ENCODE data around the gene SCTR.

SCTR gene

DNA sequence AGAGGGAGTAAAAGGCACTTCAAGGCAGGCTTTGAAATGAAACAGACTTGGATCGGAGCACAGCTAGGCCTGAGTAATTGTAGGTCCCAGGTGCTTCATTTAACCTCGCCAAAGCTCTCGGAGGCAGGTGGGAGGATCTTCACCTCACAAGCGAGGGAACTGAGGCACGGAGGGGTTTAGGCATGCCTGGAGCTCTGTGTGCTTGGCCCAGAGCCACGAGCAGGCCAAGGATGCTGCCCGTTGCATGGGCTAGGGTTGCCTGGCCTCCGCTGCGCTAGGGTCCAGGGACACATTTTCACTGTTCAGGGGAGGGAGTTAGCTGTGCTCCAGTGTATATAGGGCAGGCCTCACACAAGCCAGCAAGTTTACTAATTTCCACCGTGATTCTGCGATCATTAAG, 81.4 kb downstream of the SCTR start:
- DNase-seq (ENCODE audit: low spot score): no peak

DNA sequence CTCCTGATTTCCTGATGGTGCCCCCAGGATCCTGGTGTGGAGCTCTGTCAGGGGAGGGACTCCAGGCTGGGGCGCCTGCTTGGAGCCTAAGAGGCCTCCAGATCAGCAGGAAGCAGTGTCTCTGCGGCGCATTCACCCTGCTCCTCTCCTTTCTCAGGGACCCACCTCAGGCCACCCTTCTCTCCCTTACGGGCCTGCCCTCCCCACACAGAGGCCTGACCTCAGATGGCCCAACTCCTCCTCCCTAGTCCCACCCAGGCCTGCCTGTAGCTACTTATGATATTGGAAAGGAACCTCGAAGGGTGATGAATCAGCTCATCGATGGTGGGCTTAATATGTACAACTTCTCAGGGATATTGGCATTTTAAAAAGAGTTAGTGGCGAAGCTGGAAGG, 82.1 kb downstream of the SCTR start:
- no peak for DNase-seq (ENCODE audit: low spot score)

DNA sequence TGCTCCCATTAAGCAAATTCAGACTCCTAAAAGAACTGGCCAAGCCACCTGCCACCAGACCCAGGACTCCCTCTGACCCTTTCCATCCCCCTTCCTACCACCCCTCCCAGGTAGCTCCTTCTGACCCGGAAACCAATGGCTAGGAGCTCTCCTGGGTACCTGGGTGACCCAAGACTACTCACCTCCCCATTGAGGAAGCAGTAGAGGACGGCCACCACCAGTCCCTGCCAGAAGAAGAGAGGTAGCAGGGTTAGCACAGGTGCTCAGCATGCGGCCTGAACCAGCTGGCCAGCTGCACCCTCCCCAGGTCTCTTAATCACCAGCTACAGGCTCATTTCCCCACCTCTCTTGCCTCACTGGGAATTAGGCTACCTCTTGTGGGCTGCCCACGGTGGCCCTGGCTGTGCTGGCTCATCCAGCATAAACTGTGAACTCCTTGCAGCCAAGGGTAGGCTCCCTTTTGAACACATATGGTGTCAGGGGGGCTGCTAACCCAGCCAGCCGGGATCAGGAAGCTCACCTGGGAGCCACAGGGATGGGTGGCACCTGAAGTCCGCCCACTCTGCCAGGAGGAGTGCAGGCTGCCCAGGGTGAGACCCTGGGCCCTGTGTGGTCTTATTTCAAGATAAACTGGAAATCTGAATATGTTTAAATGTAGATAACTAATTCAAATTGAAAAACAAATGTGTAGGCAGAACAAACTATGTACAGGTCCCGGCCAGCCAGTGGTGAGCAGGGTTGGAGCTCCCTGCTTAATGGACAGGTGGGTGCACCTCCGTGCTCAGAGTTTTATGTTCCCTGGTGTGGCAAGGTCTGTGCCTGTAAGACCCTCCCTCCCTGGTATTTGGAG, 82.7 kb downstream of the SCTR start:
- no peak for DNase-seq (ENCODE audit: low spot score)

DNA sequence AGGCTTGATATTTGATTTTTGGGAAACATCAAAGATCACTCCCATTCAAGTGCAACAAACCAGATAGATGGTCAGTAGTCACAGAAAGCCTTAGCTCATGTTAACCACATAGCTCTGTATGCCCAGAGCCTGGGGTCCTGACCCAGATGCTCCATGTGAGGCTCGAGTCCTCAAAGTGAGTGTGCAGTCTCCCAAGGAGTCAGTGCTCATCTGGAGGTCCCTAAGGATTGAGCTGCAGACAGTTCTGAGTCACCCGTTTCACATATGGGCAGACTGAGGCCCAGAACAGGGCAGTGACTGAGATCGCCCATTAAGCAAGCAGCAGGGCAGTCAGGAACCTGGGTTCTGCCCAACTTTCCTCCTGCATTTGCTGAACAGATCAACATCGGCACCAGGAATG, 83.4 kb downstream of the SCTR start:
- DNase-seq (ENCODE audit: low spot score): no peak

DNA sequence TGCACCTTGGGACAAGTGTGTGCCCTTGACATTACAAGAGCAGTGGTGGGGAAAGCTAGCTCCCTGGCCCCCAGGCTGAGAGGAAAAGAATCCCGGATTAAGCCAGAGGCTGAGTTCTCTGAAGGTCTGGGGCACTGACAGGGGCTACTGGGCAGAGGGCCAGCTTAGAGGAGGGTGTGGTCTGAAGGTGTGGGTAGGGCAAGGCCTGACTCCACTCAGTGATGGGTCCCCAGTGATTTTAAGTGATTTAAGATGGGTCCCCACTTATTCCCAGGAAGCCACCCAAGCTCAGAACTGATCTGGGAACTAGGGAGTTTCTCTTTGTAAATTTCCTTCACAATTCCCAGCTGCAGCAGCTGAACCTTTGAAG, 83.8 kb downstream of the SCTR start:
- DNase-seq (ENCODE audit: low spot score): no peak

DNA sequence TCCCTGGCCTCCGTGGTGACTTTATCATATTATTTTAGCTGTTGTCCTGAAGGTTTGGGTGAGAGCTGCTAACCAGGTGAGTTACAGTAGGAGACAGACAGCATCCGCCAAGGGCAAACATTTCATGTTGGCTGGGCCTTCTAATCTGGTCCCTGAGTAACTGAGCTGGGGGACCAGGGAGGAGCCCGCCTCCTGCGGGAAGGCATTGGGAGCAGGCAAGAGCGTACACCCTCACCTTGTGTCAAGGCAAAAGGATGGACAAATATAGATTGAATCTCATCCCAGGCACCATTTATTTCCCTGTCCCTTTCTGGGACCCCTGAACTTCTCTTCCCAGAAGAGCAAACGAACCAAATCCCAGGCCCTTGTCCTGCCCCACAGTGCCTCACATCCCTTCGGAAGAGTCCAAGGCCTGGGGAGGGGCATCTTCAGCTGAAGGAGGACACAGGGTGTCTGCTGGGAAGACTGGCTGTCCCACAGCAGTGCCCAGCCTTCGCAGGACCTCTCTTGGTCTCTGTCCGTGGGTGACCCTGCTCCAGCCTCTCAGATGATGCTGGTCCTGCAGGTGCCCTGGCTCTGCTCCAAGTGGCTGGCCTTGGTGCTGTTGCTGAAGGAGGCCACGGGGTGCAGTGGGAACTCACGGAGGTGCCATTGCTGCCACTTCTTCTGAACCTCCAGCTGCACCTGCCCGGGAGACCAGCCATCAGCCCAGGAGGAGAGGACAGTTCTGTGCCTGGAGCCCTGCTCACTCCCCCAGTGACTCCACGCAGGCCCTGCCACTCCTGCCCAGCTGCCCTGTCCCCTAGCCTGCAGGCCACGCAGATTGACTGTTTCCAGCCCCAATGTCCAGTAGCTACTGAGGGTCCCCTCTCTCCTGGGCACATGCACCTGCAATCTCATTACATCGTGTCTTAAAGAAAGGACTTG, 84.4 kb downstream of the SCTR start:
- no peak for DNase-seq (ENCODE audit: low spot score)

DNA sequence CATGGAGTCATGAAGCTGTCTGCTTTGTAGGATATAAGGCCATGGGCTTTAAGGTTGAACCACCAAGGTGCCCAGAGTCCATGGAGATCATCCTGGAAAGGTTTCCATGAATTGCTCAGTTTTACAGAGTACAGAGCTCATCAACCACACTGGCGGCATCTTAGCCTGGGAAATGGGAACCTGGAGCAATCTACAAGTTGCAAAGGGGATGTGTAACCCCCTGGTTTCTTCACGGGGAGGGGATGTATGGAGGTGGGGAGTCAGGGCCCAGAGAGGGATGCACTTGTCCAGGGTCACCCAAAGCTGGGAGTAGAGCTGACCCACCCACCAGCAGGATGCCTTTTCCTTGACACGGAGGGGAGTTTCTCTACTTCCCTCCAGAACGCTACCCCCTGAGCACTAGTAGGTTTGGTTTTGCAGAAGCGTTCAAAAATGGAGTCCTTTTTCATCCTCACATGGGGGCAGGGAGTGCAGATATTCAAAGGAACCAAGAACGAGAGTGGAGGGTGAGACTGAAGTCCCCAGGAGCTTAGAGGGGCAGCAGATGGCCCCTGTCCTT, 85.5 kb downstream of the SCTR start:
- no peak for DNase-seq (ENCODE audit: low spot score)

DNA sequence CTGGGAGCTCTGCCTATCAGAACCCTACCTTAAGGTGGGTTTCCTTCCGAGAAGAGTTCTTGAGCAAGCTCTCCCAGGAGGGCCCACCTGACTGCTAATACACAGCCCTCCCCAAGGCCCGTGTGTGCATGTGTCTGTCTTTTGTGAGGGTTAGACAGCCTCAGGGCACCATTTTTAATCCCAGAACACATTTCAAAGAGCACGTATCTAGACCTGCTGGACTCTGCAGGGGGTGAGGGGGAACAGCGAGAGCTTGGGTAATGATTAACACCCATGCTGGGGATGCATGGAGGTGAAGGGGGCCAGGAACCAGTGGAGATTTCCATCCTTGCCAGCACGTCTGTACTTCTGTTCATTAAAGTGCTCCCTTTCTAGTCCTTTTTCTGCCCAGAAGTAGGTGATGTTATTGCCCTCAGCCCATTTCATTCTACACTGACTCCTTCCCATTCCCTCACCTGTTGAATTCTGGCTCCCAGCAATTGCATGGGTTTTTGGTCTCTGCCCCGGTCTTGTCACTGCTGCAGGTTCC, 86.1 kb downstream of the SCTR start:
- no peak for DNase-seq (ENCODE audit: low spot score)

DNA sequence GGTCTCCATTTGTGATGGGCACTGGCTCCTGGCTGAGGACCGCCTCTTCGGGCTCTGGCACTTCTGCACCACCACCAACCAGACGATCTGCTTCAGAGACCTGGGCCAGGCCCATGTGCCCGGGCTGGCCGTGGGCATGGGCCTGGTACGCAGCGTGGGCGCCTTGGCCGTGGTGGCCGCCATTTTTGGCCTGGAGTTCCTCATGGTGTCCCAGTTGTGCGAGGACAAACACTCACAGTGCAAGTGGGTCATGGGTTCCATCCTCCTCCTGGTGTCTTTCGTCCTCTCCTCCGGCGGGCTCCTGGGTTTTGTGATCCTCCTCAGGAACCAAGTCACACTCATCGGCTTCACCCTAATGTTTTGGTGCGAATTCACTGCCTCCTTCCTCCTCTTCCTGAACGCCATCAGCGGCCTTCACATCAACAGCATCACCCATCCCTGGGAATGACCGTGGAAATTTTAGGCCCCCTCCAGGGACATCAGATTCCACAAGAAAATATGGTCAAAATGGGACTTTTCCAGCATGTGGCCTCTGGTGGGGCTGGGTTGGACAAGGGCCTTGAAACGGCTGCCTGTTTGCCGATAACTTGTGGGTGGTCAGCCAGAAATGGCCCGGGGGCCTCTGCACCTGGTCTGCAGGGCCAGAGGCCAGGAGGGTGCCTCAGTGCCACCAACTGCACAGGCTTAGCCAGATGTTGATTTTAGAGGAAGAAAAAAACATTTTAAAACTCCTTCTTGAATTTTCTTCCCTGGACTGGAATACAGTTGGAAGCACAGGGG, 87.1 kb downstream of the SCTR start:
- no peak for DNase-seq (ENCODE audit: low spot score)

DNA sequence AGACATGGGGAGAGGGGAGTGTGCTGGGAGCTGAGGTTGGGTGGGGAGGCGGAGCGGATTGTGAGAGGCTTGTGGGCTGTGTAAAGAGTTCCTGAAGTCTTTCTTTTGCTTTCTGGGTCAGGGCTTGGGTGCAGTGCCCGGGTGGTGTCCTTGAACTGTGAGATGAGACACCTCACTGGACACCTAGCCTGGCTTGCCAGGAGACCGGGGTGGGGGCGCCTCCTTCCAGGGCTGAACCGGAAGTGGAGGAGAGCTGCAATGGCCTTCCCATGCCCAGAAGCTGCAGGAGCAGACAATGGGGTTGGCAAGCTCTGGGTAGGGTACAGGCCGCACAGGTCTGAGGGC, 88.4 kb downstream of the SCTR start:
- no peak for DNase-seq (ENCODE audit: low spot score)

DNA sequence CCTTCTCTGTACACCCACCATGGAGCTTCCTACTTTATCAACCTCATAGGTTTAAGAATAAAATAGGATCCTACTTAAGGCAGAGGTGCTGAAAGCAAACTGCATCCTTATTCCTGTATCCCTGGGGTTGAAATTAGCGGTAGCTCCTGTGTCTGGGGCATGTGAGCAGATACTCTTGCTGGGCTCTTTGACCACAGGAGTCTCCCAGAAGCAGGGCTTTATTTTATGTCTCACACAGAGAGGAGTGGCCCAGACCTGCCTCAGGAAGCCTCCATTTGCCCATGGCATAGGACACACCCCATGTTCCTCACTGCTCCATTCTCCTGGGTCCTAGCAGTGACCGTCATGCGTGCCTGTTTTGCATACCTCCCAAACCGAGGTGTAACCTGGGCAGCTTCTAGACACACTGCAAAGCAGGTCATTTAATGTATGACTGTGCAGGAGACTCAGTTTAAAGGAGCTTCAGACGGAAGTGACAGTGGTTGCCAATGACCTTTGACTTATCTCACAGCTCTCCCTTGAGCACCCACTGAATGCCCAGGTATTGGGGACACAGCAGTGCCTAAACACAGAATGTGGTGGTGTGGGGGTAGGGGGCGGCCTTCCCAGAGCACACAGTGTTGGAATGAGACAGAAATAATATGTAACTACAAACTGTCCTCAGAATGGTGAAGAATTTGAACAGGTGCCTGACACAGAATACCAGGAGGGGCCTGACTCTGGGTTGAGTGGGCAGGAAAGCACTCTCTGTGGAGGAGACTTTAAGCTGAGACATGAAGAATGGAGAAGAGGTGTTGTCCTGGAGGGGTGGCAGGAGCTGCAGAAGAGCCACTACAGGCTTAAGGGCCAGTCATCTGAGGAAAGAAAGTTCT, 89.0 kb downstream of the SCTR start:
- no peak for DNase-seq (ENCODE audit: low spot score)

DNA sequence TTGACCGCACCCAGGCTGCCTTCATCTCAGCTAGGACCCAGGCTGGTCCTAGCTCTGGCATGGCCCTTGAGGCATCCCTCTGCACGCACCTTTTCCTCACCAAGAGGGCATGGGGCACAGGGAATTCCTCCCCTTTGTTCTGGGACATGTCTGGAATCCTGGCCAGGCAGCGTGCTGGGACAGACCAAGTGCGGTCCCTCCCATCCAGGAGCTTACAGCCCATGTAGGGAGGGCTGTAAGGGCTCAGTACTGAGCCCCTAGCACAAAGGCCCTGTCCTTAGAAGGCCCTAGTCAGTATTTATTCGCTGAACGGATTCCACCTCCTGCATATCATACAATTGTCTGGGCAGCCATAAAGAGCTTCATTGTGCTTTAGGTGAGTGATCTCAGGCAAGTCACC, 89.6 kb downstream of the SCTR start:
- DNase-seq (ENCODE audit: low spot score): no peak

DNA sequence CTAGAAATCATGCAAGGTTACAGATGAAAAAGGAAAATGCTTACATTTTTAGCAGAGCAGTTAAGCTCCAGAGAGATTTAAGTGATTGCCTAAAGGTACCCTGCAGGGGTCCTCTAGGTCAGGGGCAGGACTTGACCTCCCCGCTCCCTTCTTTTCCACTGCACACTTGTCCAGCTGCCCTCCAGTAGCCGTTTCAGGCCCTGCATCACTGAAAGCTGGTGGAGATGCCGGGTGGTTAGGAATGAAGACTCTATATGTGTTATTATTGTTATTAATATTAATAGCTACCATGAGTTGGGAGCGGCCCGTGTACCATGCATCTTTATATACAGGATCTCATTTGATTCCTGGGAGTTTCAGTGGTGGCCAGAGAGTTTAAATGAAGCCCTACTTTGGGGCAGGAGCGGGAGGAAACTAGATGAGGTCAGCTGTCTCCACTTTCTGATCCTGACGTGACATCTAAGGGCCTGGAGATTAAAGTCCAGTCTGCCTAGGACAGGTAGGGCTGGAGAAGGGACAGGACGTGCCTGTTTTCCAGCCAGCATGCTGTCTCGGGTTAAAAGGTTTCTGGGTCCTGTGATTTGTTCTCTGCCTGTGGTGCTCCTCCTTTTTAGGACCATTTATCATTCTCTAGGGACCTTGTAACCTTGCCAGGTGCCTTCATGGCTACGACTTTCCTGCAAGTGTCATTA, 90.5 kb downstream of the SCTR start:
- no peak for DNase-seq (ENCODE audit: low spot score)

DNA sequence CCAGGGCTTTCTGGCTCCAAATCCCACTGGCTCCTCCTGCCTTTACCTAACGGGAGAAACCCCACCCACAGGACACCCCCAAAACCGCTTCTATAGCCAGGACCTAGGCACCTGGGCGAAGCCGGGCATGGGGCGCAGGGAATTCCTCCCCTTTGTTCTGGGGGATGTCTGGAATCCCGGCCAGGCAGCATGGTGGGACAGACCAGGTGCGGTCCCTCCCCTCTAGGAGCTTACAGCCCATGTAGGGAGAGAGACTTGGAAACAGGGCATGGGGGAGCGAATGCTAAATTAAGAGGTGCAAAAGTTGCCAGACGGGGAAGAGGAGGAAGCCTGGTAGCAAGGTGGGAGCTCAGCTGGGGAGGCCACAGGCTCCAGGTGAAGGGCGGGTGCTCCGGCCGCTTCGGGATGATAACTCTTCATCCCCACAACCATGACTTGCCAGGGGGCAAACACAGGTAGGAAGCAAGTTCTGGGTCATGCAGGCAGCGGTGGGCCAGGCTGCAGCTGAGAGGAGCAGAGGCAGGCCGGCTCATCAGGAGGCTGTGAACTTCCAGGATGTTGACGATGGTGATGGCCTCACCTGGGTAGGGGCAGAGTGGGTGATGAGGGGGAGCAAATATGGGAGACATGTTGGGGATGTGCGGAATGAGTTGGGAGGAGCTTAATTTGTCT, 91.3 kb downstream of the SCTR start:
- DNase-seq (ENCODE audit: low spot score): no peak

DNA sequence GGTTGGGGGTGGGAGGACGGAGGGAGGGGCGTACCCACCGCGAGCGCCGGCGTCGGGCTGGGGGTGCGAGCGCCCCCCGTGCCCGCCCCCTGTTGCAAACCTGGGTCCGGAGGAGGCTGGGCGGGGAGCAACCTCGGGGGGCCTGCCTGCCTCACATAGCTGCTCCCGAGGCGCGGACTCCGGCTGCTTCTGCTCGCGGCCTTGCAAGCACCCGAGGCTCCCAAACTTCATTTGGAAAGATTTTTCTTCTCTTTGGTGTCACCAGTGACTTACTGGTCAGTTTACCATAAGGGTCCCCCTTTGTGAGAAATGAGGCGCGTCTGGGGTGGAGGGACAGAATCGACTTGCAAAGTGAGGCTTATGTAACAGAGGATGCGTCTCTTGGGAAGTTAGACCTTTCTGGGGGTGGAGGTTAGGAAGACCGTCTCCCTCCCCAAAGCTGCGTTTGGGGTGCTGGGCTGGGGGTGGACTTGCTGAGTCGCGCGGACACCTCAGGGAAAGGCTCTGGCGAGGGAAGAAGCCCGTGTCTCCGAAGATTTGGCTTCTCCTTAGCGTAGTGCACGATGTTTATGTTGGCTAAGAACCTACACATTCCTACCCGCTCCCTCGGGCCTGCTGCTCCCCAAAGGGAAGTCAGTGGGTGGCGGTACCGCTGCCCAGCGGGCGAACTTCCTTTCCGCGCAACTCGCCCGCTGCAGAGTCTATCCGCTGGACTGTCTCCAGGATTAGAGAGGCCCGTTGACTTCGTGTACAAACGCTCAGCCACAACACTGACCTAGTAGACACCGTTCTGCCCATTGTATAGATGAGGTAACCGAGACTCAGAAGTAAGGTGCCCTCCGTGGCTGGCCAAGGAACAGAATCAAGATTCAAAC, 92.1 kb downstream of the SCTR start:
- no peak for DNase-seq (ENCODE audit: low spot score)

DNA sequence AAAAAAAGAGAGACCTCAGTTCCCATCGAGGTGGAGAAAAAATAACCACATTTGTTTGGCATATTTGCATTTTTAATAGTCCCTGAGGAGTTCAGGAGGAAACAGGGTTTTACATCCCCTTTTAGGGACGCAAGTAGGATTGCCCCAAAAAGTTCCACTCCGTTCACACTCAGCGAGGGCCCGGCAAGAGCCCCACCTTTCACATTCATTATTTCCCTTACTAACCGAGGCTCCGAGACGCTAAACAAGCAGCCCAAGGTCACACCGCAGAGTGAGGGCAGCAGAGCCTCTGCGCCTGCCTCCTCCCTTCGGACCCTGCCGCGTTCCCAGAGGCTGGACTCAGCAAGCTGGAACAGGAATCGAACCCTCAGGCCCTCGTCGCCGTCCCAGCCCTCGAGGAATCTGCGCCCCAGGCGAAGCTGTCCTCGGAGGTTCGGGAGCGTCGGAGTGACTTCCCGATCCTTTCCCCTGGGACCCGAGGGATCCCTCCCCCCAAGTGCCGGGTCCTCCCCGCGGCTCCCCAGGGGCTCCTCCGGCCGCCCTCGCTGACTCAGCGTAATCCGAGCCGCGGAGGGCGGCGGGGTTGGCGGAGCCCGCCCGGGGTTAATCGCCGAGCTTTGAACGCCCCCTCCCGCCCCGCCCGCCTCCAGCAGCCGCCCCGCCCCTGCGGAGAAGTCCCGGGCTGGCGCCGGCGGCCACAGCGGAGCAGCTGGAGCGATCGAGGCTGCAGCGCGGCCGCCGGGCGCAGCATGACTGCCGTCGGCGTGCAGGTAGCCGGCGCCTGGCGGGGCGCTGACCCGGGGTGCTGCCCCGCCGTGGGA, 92.9 kb downstream of the SCTR start, which contains the start of gene TMEM37:
Gene TMEM37, plus strand, starts transcription at position 700 of the 821 bp plus-strand sequence. Its CDS starts 50 bp downstream, at position 750.
- peak; percentile 76 for DNase-seq (ENCODE audit: low spot score)

DNA sequence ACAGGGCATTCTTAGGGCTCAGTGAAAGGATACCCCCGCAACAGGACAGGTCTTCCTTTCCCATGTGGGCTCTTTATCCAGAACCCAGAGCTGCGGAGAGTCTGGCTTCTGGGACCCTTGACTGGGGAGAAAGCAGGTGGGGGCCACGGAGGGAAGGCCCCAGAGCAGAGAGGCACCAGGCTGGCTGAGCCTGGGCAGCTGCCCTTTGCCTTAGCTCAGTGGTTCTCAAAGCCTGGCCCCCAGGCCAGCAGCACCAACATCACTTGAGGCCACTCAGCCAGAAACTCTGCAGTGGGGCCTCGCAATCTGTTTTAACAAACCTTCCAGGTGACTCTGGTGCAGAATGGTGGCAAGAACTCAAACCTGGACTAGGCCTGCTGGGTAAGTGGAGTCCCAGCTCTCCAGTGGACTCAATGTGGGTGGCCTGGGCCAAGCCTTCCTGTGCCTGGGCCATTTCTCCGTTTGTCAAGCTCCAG, 94.2 kb downstream of the SCTR start:
- no peak for DNase-seq (ENCODE audit: low spot score)

Data from AG08395 (cell line).